Fibroblast of skin of right quadriceps (primary cell): ENCODE measurements around the gene AASDH.

Source experiments
- DNase-seq: peaks from one replicate; pipeline ENCODE4 v3.0.0-alpha.2; 2013

Gene AASDH

GRCh38 chr4:56387023-56388001 is at the start of gene AASDH:
Gene AASDH, minus strand, starts transcription at chr4:56387491. Its CDS starts 3,192 bp downstream, at chr4:56384299.
- peak; percentile 95 for DNase-seq

- peak; percentile 98 for DNase-seq
These were observed 48.0 kb upstream of the AASDH start, which contains the start of gene PPAT for GRCh38 chr4:56435140-56435926. Gene PPAT, minus strand, starts transcription at chr4:56435615. Its CDS starts 138 bp downstream, at chr4:56435477.

DNA sequence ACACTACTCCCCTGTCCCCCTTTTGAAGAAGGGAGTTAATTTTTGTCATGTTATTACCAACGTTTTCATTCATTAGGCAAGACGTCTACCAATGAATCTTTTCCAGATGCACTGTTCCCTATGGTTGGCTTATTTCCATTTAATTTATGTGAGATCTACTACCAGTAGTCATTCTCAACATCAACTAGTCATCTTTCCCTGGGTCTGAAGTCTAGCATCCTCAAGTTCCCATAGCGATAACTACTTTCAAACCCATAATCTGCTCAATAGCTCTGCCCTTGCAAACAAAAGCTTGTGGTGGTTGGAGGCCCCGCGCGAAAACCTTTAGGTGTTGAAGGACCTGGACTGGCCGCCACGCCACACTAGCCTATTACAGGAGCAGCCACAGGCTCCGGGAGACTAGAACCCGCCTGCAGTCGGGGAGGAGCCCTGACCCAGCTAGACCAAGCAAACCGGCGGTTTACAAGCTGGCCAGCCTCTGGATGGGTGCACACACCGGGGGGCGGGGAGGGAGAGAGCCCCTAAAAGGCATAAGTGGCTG is 47.4 kb upstream of the AASDH start:
- DNase-seq: peak; percentile 46

GRCh38 chr4:56433280-56433679 is 46.0 kb upstream of the AASDH start:
- DNase-seq: no peak

- no peak for DNase-seq
These were observed 42.9 kb upstream of the AASDH start for GRCh38 chr4:56430203-56430602.

- DNase-seq: no peak
These were observed 39.9 kb upstream of the AASDH start for GRCh38 chr4:56427179-56427578.

DNA sequence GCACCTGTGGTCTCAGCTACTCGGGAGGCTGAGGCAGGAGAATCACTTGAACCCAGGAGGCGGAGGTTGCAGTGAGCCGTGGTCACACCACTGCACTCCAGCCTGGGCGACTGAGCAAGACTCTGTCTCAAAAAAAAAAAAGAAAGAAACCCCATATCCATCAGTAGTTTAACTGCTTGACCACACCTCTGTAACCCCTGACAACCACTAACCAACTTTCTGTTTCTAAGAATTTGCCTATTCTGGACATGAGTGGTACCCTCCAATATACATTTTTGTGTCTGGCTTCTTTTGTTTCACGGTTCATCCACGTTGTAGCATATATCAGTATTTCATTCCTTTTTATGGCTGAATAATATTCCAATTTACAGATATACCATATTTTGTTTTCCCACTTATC is 39.0 kb upstream of the AASDH start:
- no peak for DNase-seq

DNA sequence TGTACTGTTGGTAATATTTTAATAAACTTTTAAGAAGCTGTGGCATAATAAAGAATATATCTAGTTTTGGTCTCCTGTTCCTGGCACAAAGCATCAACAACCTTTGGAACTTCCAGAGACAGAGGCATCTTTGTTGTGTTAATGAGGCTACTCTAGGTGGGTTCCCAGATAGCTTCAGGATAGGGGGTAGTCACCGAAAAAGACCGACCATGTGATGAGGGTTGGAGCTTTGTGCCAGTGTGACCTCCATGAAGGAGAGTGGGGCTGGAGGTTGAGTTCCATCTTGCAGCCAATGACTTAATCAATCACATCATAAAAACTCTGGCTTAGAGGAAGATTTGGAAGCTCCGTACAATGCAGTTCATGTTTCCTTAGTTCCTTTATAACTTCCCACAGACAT is 38.2 kb upstream of the AASDH start:
- no peak for DNase-seq

- peak; percentile 30 for DNase-seq
These were observed 37.6 kb upstream of the AASDH start for GRCh38 chr4:56424697-56425514.

DNA sequence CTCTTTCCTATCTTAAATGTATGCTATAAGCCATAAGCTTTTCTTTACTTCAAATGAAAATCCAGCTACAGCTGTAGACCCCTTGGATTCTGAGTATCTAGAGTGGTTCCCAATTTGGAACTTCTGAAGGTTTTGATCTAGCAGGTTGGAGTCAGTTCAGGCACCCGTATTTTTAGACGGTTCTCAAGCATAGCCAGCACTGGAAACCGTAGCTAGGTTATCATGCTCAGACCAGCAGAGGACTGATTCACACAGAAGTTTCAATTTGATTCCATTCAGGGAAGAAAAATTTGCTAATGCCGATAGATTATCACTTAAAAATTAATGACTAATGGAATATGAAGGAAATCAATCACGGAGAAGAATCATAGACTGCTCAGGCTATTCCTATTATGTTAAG is 36.9 kb upstream of the AASDH start:
- DNase-seq: no peak

DNA sequence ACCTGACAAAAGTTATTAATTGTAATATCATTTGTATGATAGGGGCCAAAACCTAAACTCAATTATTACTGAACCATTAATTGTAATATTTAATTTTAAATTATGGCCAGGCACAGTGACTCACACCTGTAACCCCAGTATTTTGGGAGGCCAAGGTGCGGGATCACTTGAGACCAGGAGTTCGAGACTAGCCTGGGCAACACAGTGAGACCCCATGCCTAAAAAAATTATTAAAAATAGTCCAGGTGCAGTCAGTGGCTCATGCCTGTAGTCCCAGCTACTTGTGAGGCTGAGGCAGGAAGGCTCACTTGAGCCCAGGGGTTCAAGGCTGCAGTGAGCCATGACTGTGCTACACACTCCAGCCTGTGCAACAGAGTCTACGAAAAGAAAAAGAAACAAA is 30.1 kb upstream of the AASDH start:
- DNase-seq: no peak

DNA sequence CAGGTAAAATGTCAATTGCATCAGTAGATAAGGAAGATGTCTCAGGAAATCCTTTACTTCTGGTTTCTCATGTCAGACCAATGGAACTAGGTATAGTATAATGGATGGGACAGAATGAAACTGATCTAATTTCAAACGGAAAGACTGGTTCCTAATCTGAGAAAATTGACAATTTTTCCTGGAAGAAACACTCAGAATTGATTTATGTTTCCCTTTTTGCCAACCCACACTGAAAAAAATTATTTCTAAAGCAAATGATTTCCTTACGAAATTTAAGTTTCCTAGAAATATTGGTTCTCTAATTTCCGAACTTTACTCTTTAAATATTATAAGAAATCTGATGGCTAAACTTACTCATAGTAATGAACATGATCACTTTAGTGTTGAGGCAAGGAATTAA is 29.1 kb upstream of the AASDH start:
- no peak for DNase-seq

GRCh38 chr4:56414135-56414670 is 26.9 kb upstream of the AASDH start:
- DNase-seq: peak; percentile 48

- DNase-seq: peak; percentile 98
These were observed 23.2 kb upstream of the AASDH start for GRCh38 chr4:56410247-56411062.

DNA sequence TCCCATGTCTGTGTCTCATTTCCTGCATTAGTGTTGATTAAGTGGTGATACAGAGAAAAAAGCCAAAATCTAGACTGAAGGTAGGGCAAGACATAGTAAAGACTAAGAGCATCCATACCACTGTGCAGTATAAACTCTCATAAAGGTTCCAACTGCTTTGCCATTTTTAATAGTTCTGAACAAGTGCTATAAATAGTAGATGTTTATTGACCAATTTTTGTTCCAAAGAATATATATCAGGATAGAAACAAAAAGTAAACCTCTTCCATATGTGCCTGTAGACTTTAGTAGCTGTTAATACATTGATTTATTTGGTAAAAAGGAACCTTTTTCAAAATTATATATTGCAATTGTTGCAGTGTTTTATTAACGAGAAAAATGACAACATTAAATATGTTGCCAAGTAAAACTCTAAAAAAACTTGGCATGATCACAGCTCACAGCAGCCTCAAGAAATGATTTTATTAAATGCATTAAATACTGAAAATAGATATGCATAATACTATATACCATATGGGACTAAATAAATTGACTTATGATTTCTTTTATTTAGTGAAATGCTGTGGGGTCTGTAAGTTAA is 22.3 kb upstream of the AASDH start:
- DNase-seq: no peak

- DNase-seq: no peak
These were observed 21.7 kb upstream of the AASDH start for GRCh38 chr4:56408978-56409377.

GRCh38 chr4:56406151-56406550 is 18.9 kb upstream of the AASDH start:
- no peak for DNase-seq

DNA sequence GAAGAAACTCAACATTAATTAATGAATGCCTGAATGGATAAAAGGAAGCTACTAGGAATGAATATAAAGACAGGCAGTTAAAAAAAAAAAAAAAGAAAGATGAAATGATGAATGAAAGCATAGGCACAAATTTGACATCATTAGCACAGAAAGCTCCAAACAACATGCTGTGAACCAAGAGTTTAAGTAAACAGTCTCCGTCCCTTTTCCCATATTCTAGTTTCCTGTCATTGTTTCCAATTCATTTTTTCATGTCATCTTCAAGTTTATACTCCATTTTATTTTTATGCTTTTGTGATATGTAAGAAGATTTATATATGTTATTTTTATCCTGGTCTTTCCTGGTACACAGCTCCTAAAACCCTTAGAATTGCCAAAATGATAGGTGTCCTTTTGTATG is 17.7 kb upstream of the AASDH start:
- no peak for DNase-seq

GRCh38 chr4:56400560-56400959 is 13.3 kb upstream of the AASDH start:
- no peak for DNase-seq

DNA sequence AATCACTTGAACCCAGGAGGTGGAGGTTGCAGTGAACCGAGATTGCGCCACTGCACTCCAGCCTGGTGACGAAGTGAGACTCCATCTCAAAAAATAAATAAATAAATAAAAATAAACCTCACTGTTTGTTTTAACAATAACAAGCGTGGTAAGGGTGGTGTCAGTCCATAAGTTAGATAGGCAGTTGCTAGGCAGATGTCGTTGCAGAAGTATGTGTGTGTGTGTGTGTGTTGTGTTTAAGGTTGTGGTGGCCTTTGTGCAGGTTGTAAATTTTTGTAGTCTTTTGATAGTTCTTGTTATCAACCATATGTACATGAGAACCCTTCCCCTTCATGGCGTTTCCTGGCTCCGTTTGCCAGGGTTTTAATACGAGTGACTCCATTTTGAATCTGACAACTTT is 4.0 kb upstream of the AASDH start:
- DNase-seq: no peak

GRCh38 chr4:56389558-56389957 is 2.3 kb upstream of the AASDH start:
- no peak for DNase-seq
